ENCODE measurements around the gene FOXO4.

DNA sequence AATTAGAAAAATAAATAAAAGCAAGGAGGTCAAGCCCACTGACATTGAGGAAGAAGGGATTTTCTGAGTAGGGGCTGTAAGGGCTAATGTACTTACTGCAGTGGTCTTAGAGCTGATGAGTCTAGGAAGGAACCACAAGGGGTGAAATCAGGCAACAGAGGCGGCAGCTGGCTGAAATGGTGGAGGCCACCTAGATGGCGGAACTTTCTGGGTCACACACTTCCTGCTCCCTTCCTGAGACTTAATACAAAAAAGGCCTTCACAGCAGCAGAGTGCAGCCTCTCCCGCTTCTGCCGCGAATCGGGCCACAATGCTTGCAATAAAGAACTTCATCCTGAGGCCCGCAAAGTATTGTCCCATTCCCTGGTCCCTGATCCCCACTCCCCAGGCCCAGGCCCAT, 42.9 kb upstream of the FOXO4 start:
- TF ChIP-seq, protein P1, sequence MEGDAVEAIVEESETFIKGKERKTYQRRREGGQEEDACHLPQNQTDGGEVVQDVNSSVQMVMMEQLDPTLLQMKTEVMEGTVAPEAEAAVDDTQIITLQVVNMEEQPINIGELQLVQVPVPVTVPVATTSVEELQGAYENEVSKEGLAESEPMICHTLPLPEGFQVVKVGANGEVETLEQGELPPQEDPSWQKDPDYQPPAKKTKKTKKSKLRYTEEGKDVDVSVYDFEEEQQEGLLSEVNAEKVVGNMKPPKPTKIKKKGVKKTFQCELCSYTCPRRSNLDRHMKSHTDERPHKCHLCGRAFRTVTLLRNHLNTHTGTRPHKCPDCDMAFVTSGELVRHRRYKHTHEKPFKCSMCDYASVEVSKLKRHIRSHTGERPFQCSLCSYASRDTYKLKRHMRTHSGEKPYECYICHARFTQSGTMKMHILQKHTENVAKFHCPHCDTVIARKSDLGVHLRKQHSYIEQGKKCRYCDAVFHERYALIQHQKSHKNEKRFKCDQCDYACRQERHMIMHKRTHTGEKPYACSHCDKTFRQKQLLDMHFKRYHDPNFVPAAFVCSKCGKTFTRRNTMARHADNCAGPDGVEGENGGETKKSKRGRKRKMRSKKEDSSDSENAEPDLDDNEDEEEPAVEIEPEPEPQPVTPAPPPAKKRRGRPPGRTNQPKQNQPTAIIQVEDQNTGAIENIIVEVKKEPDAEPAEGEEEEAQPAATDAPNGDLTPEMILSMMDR (IDR thresholded peaks at IDR 0.05) = no peak
- TF ChIP-seq POLR2A (IDR thresholded peaks at IDR 0.05) (no peak), POLR2AphosphoS5 (IDR thresholded peaks at IDR 0.05) (no peak), EP300 (IDR thresholded peaks at IDR 0.05) (no peak)
